Fibroblast of the aortic adventitia (primary cell): ENCODE data around the gene CCR6. TPM values are rescaled to one million over a fixed set of nuclear protein-coding genes. Genes with fewer than 3 reads are reported as not detected.
"Not testable (repeated sequence)": the region's sequence is repeated elsewhere in the genome, so short reads cannot be mapped to it uniquely, and the experiment has no call there.

Source experiments
- DNase-seq: peaks from one replicate; pipeline ENCODE4 v3.0.0-alpha.2; 2010; ENCODE audit warnings: low read depth
- H3K4me3 ChIP-seq: 2 replicates; pipeline ENCODE4 v1.5.1; 2011; ENCODE audit warnings: low read depth, mild to moderate bottlenecking, control low read depth, low read length, moderate library complexity
- CTCF ChIP-seq: IDR thresholded peaks from 2 replicates; pipeline ENCODE4 v1.5.1; 2011; ENCODE audit warnings: mild to moderate bottlenecking, low read length, control low read depth, inconsistent platforms; ENCODE audit not compliant: insufficient read depth
- total RNA-seq: library from RNA; depleted of rRNA; stranded (reverse); fragments of >200 nt; gene quantifications from 2 replicates; pipeline ENCODE4 v1.2.3, GENCODE V29; 2012; ENCODE audit warnings: low replicate concordance

CCR6 gene
- total RNA-seq: not detected in 2 replicates

- no peak for DNase-seq
- H3K4me3 ChIP-seq: no peak within 1 kb of the TSS
- TF ChIP-seq CTCF: no peak
These were observed at the start of gene CCR6 for GRCh38 chr6:167122827-167123657. Gene CCR6 (plus strand): TSS chr6:167123096. CDS start chr6:167136135, 13,039 bp downstream.

- DNase-seq: no peak
- H3K4me3 ChIP-seq: no peak overlapping the region
- TF ChIP-seq CTCF: no peak
These were observed 49.1 kb upstream of the CCR6 start for GRCh38 chr6:167073679-167074274.

- no peak for TF ChIP-seq CTCF
- no peak for DNase-seq
- no peak overlapping the region for H3K4me3 ChIP-seq
These were observed 45.5 kb upstream of the CCR6 start for GRCh38 chr6:167077241-167077932.

GRCh38 chr6:167078745-167079144 lies 44.2 kb upstream of the CCR6 start:
- TF ChIP-seq CTCF: no peak
- no peak overlapping the region for H3K4me3 ChIP-seq
- DNase-seq: no peak

- TF ChIP-seq CTCF: no peak
- H3K4me3 ChIP-seq: no peak overlapping the region
- no peak for DNase-seq
These were observed 43.0 kb upstream of the CCR6 start for GRCh38 chr6:167079853-167080297.

GRCh38 chr6:167087857-167088354 lies 35.0 kb upstream of the CCR6 start:
- DNase-seq: no peak
- TF ChIP-seq CTCF: no peak
- H3K4me3 ChIP-seq: no peak overlapping the region

GRCh38 chr6:167088741-167089140 lies 34.2 kb upstream of the CCR6 start:
- not testable (repeated sequence) for H3K4me3 ChIP-seq, DNase-seq
